ENCODE results near the gene CAMKMT.

Gene CAMKMT

DNA sequence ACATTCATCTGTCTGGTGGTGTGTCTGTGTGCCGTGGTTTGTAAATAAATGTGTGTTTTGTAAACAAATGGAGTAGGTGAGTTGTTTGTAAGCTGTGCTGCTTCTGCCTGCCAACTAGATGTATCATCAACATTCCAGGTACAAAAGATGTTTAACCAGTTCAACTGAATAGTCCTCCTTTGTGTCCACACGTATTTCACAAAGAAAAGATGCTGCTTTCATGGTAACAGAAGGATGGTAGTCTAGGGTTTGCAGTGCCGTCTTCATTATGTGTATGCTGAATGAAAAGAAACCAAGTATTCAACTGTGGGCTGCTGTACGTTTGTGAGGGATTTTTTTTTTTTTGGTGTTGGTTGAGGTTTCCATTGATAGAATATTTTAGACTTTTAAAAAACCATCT, 72.1 kb downstream of the CAMKMT start:
- H3K36me3 ChIP-seq (ENCODE audit: control insufficient read depth, insufficient read depth, low read length): no peaks in the 10 kb centered on the region
- 56 to 60% methylated on average over 3 to 4 of the region's 4 CpGs for WGBS, 2 experiments
- H3K27ac ChIP-seq (ENCODE audit: insufficient read depth, low read depth, low read length, poor library complexity, severe bottlenecking): no peak overlapping the region

DNA sequence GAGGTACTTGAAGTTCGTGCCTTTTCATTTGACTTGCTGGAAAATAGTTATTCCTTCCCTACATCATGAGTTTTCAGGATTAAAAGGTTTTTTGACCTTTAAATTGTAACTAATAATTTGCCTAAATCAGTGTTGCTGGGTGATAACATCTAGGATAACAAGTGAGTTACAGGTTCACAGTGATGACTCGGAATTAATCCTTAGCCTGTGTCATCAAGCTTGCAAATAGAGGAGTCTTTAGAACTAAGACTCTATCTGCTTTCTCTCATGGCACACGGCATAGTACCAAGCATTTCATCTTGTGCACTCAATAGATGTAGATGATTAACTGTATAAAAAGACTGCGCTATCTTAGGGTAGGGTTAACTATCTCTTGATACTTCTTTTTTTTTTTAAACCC, 79.5 kb downstream of the CAMKMT start:
- Histone ChIP-seq H3K4me1 (ENCODE audit: control insufficient read depth, insufficient read depth, low read length) (no peaks in the 10 kb centered on the region), H3K27ac (ENCODE audit: insufficient read depth, low read depth, low read length, poor library complexity, severe bottlenecking) (no peak overlapping the region), H3K9me3 (ENCODE audit: control insufficient read depth, low read length) (no peaks in the 10 kb centered on the region), H3K4me3 (ENCODE audit: insufficient read depth, low read depth, low read length) (no peak overlapping the region), H3K36me3 (ENCODE audit: control insufficient read depth, insufficient read depth, low read length) (no peaks in the 10 kb centered on the region), H3K27me3 (ENCODE audit: control insufficient read depth, insufficient read depth, low read length, poor library complexity, severe bottlenecking) (no peaks in the 10 kb centered on the region)
- WGBS, 2 experiments: 93 to 95% methylated on average over 3 of the region's 4 CpGs

More for the DNA sequence above, 72.1 kb downstream of the CAMKMT start:
- no peak overlapping the region for H3K4me3 ChIP-seq (ENCODE audit: insufficient read depth, low read depth, low read length)
- H3K4me1 ChIP-seq (ENCODE audit: control insufficient read depth, insufficient read depth, low read length): peaks cover 20% of the 10 kb centered on the region
- H3K27me3 ChIP-seq (ENCODE audit: control insufficient read depth, insufficient read depth, low read length, poor library complexity, severe bottlenecking): no peaks in the 10 kb centered on the region
- no peaks in the 10 kb centered on the region for H3K9me3 ChIP-seq (ENCODE audit: control insufficient read depth, low read length)

DNA sequence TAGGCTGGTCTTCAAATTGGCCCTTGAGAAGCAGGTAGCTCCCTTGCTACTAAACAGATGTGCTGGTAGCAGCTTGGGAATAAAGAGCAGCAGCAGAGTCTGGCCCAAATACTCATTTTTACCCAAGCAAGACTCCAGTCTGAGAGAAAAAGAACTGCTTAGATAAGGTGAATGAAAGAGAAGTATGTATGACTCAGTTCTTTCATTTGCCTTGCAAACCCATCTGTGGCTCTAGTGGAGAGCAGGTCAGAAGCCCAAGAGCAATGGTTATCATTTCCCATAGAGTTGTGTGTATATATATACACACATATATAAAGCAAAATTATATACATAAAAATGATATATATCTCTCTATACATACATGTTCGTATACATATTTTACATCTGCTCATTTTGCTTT, 80.3 kb downstream of the CAMKMT start:
- Histone ChIP-seq H3K36me3 (ENCODE audit: control insufficient read depth, insufficient read depth, low read length) (no peaks in the 10 kb centered on the region), H3K27me3 (ENCODE audit: control insufficient read depth, insufficient read depth, low read length, poor library complexity, severe bottlenecking) (no peaks in the 10 kb centered on the region), H3K27ac (ENCODE audit: insufficient read depth, low read depth, low read length, poor library complexity, severe bottlenecking) (no peak overlapping the region), H3K9me3 (ENCODE audit: control insufficient read depth, low read length) (no peaks in the 10 kb centered on the region), H3K4me3 (ENCODE audit: insufficient read depth, low read depth, low read length) (no peak overlapping the region), H3K4me1 (ENCODE audit: control insufficient read depth, insufficient read depth, low read length) (no peaks in the 10 kb centered on the region)
- 100% methylated on average over 1 of the region's 1 CpG for WGBS, 2 experiments

DNA sequence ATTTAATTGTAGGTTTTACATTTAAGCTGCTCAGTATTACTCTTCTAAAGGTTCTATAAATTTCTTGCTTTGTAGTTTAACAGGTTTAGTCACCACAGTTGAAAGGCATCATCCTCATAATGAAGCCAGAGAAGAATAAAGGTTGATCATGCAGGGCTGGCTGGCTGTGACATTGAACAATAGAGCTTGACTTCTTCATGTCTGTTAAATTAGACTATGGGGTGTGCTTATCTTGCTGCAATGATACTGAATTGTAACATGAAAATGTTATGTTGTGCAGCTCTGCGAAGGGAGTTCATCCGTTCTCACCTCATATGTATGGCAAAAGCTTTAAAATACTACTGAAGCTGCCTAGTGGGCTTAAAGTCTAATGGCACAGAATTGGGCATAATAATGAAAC, 81.8 kb downstream of the CAMKMT start:
- Histone ChIP-seq H3K9me3 (ENCODE audit: control insufficient read depth, low read length) (no peaks in the 10 kb centered on the region), H3K27me3 (ENCODE audit: control insufficient read depth, insufficient read depth, low read length, poor library complexity, severe bottlenecking) (no peaks in the 10 kb centered on the region), H3K4me1 (ENCODE audit: control insufficient read depth, insufficient read depth, low read length) (no peaks in the 10 kb centered on the region), H3K36me3 (ENCODE audit: control insufficient read depth, insufficient read depth, low read length) (no peaks in the 10 kb centered on the region), H3K27ac (ENCODE audit: insufficient read depth, low read depth, low read length, poor library complexity, severe bottlenecking) (no peak overlapping the region), H3K4me3 (ENCODE audit: insufficient read depth, low read depth, low read length) (no peak overlapping the region)
- WGBS, 2 experiments: 95 to 98% methylated on average over 2 of the region's 2 CpGs

DNA sequence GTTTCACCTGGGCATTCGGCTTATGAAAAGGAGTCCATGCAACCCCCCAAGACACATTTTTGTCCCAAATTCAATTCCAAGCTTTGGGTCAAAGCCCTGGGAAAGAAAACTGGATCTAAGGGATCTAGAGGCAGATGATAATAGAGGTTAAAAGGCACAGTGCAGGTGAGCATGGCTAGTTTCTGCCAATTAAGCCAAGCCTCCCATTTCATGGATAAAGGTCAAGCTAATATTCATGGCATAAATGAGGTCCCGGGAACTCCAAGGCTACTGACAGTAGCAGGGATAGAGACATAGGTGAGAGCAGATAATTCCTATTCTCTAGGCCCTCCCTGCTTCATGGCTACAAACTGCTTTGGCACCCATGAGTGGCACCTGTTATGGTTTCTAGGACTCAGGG, 83.1 kb downstream of the CAMKMT start:
- 97 to 100% methylated on average over 2 of the region's 2 CpGs for WGBS, 2 experiments
- Histone ChIP-seq H3K27ac (ENCODE audit: insufficient read depth, low read depth, low read length, poor library complexity, severe bottlenecking) (no peak overlapping the region), H3K4me3 (ENCODE audit: insufficient read depth, low read depth, low read length) (no peak overlapping the region), H3K4me1 (ENCODE audit: control insufficient read depth, insufficient read depth, low read length) (peaks cover 4% of the 10 kb centered on the region), H3K27me3 (ENCODE audit: control insufficient read depth, insufficient read depth, low read length, poor library complexity, severe bottlenecking) (no peaks in the 10 kb centered on the region), H3K36me3 (ENCODE audit: control insufficient read depth, insufficient read depth, low read length) (no peaks in the 10 kb centered on the region), H3K9me3 (ENCODE audit: control insufficient read depth, low read length) (no peaks in the 10 kb centered on the region)

DNA sequence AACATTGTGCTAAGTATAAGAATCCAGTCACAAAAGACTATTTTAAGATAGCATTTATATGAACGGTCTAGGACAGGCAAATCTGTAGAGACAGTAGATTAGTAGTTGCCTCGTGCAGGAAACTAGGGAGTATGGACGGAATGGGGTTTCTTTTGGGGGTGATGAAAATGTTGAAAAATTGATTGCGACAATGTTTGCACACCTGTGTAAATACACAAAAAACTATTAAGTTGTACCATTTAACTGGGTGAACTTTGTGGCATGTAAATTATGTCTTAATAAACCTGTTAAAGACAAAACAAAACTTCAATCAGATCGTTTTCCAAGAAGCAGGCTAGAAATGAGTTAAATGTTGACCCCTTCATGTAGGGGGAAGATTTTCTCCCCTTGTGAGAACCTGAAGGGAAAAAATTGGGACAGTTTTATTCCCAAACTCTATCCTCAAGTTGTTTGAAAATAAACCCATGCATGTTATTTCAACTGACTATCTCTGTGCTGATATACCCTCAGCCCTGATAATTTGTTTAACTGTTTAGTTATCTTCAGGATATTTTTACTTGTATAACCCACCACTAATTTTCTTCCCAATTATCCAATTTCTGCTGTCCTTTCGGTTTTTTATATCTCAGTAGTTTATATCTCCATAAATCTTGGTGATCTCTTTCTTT, 87.2 kb downstream of the CAMKMT start:
- H3K27me3 ChIP-seq (ENCODE audit: control insufficient read depth, insufficient read depth, low read length, poor library complexity, severe bottlenecking): no peaks in the 10 kb centered on the region
- no peak overlapping the region for H3K4me3 ChIP-seq (ENCODE audit: insufficient read depth, low read depth, low read length)
- no peaks in the 10 kb centered on the region for H3K9me3 ChIP-seq (ENCODE audit: control insufficient read depth, low read length)
- H3K4me1 ChIP-seq (ENCODE audit: control insufficient read depth, insufficient read depth, low read length): peaks cover 4% of the 10 kb centered on the region
- WGBS, 2 experiments: 94 to 98% methylated on average over 6 of the region's 6 CpGs
- H3K36me3 ChIP-seq (ENCODE audit: control insufficient read depth, insufficient read depth, low read length): no peaks in the 10 kb centered on the region
- no peak overlapping the region for H3K27ac ChIP-seq (ENCODE audit: insufficient read depth, low read depth, low read length, poor library complexity, severe bottlenecking)

DNA sequence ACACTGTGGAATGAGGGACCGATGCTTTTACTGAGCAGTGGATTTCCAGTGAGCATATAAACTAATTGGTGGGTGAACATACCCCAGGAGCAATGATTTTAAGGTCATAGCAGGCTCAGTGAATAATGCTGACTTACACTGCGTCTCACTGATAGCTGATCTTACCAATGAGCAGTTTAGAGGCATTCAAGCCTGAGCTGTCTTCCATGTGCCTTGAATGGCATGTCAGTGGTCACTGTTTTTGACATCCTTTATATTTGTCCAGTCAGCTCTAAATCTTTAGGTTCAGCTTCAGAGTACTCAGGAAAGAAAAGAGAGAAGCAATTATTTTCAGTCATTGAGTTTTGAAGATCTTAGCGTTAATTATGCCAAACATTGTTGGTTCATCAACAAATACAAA, 88.3 kb downstream of the CAMKMT start:
- 71 to 78% methylated on average over 2 to 3 of the region's 3 CpGs for WGBS, 2 experiments
- H3K4me1 ChIP-seq (ENCODE audit: control insufficient read depth, insufficient read depth, low read length): peaks cover 4% of the 10 kb centered on the region
- H3K27ac ChIP-seq (ENCODE audit: insufficient read depth, low read depth, low read length, poor library complexity, severe bottlenecking): no peak overlapping the region
- no peaks in the 10 kb centered on the region for H3K27me3 ChIP-seq (ENCODE audit: control insufficient read depth, insufficient read depth, low read length, poor library complexity, severe bottlenecking)
- H3K4me3 ChIP-seq (ENCODE audit: insufficient read depth, low read depth, low read length): no peak overlapping the region
- no peaks in the 10 kb centered on the region for H3K9me3 ChIP-seq (ENCODE audit: control insufficient read depth, low read length)
- no peaks in the 10 kb centered on the region for H3K36me3 ChIP-seq (ENCODE audit: control insufficient read depth, insufficient read depth, low read length)

DNA sequence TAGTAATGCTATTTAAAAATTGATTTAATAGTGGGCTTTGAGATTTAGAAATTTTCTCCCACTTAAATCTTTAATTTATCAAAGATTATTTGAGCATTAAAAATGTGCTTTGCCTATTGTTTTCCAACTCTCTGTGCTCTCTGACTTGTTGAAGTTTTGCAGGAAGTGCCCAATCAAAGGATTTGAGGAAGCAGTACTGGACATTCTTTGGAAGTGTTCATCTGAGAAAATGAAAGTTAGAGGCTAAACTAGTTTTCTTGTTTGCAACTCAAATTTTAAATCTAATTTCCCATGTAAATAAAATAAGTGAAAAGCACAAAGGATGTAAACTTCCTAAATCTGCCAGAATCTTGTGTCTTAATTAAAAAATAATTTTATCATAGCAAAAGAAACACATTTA, 89.1 kb downstream of the CAMKMT start:
- Histone ChIP-seq H3K27ac (ENCODE audit: insufficient read depth, low read depth, low read length, poor library complexity, severe bottlenecking) (no peak overlapping the region), H3K4me1 (ENCODE audit: control insufficient read depth, insufficient read depth, low read length) (peaks cover 4% of the 10 kb centered on the region), H3K4me3 (ENCODE audit: insufficient read depth, low read depth, low read length) (no peak overlapping the region)

DNA sequence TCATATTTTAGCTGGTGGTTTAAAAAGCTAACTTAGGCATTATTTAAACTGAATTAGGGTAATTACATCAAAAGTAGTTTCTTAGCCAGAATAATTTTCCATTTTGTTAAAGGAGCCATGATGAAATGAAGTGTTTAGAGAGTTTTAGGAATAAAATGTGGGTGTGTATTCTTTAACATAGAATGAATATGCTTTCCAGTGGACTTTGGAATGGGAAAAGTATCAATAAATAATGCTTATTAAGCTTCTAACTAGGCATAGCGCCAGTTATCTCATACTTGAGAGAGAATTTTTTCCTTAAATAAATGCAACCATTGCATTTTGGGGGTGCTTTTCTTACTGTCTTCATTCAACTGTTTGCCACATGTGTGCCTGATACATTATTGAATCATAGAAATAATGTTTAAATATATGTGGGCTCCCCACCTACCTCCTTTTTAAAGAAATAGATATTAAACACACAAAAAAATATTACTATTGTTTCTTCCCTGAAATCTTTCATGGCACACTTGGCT, 90.4 kb downstream of the CAMKMT start:
- H3K36me3 ChIP-seq (ENCODE audit: control insufficient read depth, insufficient read depth, low read length): no peaks in the 10 kb centered on the region
- no peak overlapping the region for H3K4me3 ChIP-seq (ENCODE audit: insufficient read depth, low read depth, low read length)
- H3K27ac ChIP-seq (ENCODE audit: insufficient read depth, low read depth, low read length, poor library complexity, severe bottlenecking): no peak overlapping the region
- 100% methylated on average over 1 of the region's 1 CpG; no CpG with 5 or more reads in 1 of the 2 experiments for WGBS, 2 experiments
- H3K27me3 ChIP-seq (ENCODE audit: control insufficient read depth, insufficient read depth, low read length, poor library complexity, severe bottlenecking): no peaks in the 10 kb centered on the region
- peaks cover 4% of the 10 kb centered on the region for H3K4me1 ChIP-seq (ENCODE audit: control insufficient read depth, insufficient read depth, low read length)
- no peaks in the 10 kb centered on the region for H3K9me3 ChIP-seq (ENCODE audit: control insufficient read depth, low read length)

More for the DNA sequence above, 89.1 kb downstream of the CAMKMT start:
- no peaks in the 10 kb centered on the region for H3K9me3 ChIP-seq (ENCODE audit: control insufficient read depth, low read length)
- no peaks in the 10 kb centered on the region for H3K36me3 ChIP-seq (ENCODE audit: control insufficient read depth, insufficient read depth, low read length)
- H3K27me3 ChIP-seq (ENCODE audit: control insufficient read depth, insufficient read depth, low read length, poor library complexity, severe bottlenecking): no peaks in the 10 kb centered on the region

DNA sequence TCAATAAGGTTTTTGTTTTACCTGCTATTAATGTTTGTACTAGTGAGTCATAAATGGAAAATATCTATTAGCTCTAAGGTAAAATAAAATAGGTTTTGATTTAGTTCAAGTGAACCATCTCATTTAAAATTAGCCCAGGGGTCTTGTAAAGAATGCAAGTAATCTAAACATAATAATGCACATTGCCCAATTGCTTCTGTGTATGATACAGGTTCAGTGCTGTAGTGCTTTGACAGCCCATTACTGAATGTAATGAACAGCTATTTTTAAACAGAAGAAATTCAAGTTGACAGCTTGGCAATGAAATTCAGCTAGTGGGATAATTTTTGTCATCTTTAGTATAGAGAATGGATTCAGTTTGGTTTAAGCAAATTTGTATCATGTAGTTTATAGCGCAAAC, 91.5 kb downstream of the CAMKMT start:
- no peaks in the 10 kb centered on the region for H3K27me3 ChIP-seq (ENCODE audit: control insufficient read depth, insufficient read depth, low read length, poor library complexity, severe bottlenecking)
- H3K4me1 ChIP-seq (ENCODE audit: control insufficient read depth, insufficient read depth, low read length): peaks cover 4% of the 10 kb centered on the region
- 83% methylated on average over 1 of the region's 1 CpG; no CpG with 5 or more reads in 1 of the 2 experiments for WGBS, 2 experiments
- H3K36me3 ChIP-seq (ENCODE audit: control insufficient read depth, insufficient read depth, low read length): no peaks in the 10 kb centered on the region
- H3K4me3 ChIP-seq (ENCODE audit: insufficient read depth, low read depth, low read length): no peak overlapping the region
- H3K27ac ChIP-seq (ENCODE audit: insufficient read depth, low read depth, low read length, poor library complexity, severe bottlenecking): no peak overlapping the region
- H3K9me3 ChIP-seq (ENCODE audit: control insufficient read depth, low read length): no peaks in the 10 kb centered on the region

All from ectodermal cell (in vitro differentiated cells).